T47D (cell line): Measurements from ENCODE around the gene UNC45A.
"Not testable (repeated sequence)": the region's sequence is repeated elsewhere in the genome, so short reads cannot be mapped to it uniquely, and the experiment has no call there.

Experiments used
- DNase-seq, 2 experiments: peaks; one replicate each; pipeline versions ENCODE4 v3.0.0 to v3.0.0-alpha.2; 2011 to 2012; ENCODE audit warnings: low read depth in 1 of 2, low spot score in 1 of 2
- JUND ChIP-seq: IDR thresholded peaks from 2 replicates; pipeline ENCODE4 v1.6.1; 2012; ENCODE audit warnings: low read depth
- in situ Hi-C: cut with HindIII; loops from 2 replicates; pipeline ENCODE4 v1.10.0; 2016; ENCODE audit warnings: low sequenced_read_pairs, low pct_unique_long_range_greater_than_20kb

UNC45A gene

DNA sequence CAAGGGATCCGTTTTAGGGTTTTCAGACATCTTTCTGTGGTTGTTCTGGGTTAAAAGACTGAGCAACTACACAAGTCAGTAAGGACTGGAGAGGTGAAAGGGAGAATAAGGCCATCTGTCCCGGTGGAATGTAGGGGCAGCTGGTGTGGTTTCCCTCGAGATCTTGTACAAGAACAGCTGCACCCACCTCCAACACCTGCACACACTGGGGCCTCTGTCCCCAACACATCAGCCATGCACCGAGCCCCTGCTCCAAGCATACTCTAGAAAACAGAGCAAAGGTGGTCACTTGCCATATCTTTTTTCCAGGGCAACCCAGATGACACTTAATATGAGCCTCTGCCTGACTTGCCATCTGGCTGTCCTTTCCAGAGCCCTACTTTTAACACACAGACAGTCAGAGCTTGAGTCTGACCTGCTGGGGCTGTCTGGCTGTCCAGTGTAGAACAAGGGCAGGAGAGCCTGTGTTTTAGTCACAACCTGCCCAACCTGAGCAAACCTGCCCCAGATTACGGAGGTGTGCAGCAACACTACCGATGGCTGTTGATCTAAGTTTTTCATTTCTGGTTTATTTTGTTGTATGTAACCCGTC lies 19.8 kb upstream of the UNC45A start:
- no peak for DNase-seq
- no peak for TF ChIP-seq JUND
- in situ Hi-C loops = no loop called here

DNA sequence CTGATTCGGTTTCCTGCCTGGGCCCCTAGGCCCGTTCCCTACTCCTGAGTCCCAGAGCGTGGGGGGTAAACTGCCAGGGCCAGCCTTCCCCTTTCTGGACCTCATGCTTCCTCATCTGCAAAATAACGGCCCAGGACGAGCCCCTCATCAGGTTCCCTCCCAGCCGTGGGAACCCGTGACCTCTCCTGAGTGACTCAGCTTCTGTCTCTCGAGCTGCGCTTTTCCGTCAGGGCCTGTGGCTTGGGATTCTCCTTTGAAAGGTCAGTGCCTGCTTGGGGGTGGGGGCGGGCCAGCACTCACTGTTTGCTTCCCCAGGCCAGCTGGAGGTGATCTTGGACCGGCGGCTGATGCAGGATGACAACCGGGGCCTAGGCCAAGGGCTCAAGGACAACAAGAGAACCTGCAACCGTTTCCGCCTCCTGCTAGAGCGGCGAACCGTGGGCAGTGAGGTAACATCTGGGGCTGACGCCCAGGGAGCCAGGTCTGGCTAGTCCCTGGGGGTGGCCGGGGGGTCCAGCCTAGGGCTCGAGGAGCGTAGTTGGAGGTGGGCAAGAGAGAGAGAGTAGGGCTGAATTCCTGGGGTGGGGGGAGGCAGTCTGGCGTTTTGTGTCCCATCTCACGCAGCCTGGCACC lies 19.2 kb upstream of the UNC45A start:
- in situ Hi-C loops = no loop called here
- TF ChIP-seq JUND = no peak
- no peak for DNase-seq

GRCh38 chr15:90916461-90916860 lies 18.6 kb upstream of the UNC45A start:
- no peak for TF ChIP-seq JUND
- in situ Hi-C loops = no loop called here
- no peak for DNase-seq

DNA sequence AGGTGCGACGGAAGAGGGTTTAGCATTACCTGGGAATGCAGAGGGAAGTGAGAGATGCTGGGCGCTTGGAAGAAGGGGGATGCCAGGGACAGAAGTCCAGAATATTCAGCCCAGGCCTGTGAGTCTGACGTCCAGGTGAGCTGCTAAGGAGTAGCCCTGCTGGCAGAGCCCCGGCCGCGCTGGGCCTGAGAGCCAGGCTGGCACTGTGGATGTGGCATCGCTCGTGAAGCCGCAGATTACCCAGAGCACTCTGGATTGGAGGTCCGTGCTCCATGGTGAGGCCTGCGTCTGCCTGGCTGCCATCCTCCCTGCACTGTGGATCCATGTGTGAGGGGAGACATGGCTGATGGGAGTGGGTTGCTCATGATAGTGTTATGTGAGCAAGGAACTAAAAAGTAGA lies 17.5 kb upstream of the UNC45A start:
- in situ Hi-C loops = no loop called here
- no peak for TF ChIP-seq JUND
- DNase-seq = no peak

DNA sequence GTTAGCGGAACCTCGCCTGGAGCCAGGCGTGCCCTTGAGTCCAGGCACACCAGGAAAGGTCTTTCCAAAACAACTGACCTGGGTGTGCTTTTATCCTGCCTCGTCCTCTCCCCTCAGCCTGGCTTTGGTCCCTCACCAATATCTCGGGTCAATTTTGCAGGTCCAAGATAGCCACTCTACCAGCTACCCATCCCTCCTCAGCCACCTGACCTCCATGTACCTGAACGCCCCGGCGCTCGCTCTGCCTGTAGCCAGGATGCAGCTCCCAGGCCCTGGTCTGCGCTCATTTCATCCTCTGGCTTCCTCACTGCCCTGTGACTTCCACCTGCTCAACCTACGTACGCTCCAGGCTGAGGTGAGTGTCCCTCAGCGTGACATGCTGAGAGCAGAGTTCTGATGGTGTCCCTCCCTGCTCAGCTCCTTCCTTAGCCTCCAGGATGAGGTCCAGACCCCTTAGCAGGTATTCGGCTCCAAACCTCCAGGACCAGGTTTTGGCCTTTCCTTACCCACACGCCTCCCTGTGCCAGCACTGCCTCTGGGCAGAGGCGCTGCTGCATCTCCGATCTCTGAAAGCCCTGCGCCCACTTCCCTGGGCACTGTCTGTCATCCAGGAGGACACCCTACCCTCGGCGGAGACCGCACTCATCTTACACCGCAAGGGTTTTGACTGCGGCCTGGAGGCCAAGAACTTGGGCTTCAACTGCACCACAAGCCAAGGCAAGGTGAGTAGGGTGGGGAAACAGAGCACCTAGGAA lies 16.9 kb upstream of the UNC45A start:
- in situ Hi-C loops = no loop called here

GRCh38 chr15:90918835-90919234 lies 16.2 kb upstream of the UNC45A start:
- in situ Hi-C loops = no loop called here
- no peak for TF ChIP-seq JUND
- no peak for DNase-seq

More for the DNA sequence above, 16.9 kb upstream of the UNC45A start:
- no peak for DNase-seq
- TF ChIP-seq JUND = no peak

GRCh38 chr15:90921887-90922286 lies 13.2 kb upstream of the UNC45A start:
- in situ Hi-C loops = no loop called here
- DNase-seq = no peak
- TF ChIP-seq JUND = no peak

- in situ Hi-C loops, DNase-seq: not testable (repeated sequence)
These were observed 12.3 kb upstream of the UNC45A start for GRCh38 chr15:90922712-90923322.

GRCh38 chr15:90924375-90924774 lies 10.7 kb upstream of the UNC45A start:
- no peak for TF ChIP-seq JUND
- in situ Hi-C loops = no loop called here
- DNase-seq = no peak

DNA sequence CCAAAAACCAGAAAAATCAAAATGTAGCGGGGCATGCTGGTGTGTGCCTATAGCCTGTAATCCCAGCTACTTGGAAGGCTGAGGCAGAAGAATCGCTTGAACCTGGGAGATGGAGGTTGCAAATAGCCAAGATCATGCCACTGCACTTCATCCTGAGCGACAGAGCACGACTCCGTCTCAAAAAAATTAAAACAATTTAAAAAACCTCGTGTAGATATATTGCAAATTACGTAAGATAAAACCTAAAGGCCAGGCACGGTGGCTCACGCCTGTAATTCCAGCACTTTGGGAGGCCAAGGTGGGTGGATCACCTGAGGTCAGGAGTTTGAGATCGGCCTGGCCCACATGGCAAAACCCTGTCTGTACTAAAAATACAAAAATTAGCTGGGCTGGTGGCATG lies 8.3 kb upstream of the UNC45A start:
- DNase-seq, in situ Hi-C loops: not testable (repeated sequence)

- in situ Hi-C loops, DNase-seq: not testable (repeated sequence)
These were observed 7.0 kb upstream of the UNC45A start for GRCh38 chr15:90928106-90928505.

DNA sequence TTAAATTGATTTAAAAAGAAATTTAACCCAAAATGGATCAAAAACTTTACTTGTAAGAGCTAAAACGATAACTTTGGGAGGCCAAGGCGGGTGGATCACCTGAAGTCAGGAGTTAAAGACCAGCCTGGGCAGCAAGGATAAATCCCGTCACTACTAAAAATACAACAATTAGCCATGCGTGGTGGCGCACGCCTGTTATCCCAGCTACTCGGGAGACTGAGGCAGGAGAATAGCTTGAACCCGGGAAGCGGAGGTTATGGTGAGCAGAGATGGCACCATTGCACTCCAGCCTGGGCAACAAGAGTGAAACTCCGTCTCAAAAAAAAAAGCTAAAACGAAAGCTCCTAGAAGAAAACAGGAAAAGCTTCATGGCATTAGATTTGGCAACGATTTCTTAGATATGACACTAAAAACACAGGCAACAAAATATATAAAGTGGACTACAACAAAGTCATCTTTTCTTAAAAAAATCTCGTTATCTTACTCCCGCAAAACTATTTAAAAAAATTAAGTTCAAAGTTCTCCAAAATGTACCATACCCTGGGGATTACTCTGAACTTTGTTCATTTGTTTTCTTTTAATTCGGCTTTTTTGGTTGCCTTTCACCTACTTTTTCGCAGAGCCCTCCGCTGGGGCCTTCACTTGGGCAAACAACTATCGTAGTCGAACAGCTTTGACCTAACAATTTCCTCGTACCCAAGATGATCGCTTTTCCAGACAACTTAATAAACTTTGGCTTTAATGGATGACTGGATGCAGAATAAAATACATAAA lies 5.7 kb upstream of the UNC45A start:
- no peak for DNase-seq
- in situ Hi-C loops = no loop called here
- TF ChIP-seq JUND = no peak
